ENCODE measurements around the gene SPO11.
A peak's percentile ranks its signal among the peaks of the same experiment; 100 is the strongest.

The SPO11 gene

DNA sequence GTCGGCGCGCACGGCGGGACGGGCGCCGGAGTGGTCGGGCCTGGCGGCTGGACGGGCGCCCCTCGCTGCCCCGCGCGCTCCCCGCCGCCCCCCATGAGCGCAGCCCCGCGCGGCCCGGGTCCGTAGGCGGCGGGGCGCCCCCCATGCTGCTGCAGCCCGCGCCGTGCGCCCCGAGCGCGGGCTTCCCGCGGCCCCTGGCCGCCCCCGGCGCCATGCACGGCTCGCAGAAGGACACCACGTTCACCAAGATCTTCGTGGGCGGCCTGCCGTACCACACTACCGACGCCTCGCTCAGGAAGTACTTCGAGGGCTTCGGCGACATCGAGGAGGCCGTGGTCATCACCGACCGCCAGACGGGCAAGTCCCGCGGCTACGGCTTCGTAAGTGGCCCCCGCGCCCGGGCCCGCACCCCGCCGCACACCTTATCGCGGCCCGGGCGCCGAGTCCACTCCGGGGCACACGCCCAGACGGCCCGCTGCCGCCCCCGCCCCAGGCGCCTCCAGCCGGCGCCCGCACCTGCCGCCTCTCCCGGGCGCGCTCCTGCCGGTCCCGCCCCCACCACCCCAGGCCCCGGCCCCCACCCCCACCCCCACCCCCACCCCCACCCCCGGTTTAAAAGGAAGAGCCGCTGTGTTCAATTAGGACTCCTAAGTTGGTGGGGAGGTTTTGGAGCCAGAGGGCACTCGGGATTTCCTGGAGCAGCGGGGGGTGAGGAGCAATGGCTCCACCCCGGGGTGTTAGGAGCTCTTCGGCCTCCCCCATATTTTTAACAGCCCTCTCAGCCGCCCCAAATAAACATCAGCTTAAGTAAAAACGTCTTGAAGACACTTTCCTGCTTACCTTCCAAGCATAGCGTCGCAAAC lies 62.1 kb downstream of the SPO11 start:
- DNase-seq (ENCODE audit: low read depth in 2 of 2), result no peak

DNA sequence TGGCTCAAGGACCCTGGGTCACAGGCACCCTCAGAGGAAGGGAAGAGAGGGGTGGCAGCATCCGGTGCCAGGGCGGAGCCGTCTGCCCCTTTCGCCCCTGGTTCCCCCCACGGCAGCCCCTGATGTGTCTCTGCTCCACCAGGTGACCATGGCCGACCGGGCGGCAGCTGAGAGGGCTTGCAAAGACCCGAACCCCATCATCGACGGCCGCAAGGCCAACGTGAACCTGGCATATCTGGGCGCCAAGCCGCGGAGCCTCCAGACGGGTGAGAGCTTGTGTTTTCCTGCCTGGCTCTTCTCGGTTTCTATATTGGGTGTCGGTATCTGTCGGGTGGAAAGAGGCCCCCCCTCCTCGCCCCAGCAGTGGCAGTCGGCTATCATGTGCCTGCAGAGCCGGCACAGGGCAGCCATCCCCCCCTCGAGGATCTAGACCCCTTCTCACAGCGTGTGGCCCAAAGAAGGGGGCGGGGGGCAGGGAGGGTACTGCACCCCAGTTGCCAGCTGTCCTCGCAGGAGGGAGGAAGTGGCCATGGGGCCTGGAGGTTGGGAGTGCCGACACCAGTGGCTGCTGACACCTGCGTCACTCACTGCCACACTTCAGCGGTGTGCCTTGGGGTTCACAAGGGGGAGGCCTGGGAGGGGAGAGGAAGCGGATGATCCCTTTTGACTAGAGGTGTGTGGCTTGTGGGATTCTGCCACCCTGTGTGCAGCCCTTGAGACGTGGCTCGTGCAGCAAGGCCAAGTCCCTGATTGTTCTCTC lies 63.1 kb downstream of the SPO11 start:
- peak; percentile 51 to 58 for DNase-seq (ENCODE audit: low read depth in 2 of 2)
